Ecto neural progenitor cell (in vitro differentiated cells): ENCODE measurements around the gene HHATL.

Source experiments
- DNase-seq: peaks from one replicate; pipeline ENCODE4 v3.0.0-alpha.2; 2018; ENCODE audit warnings: low spot score

Gene HHATL

GRCh38 chr3:42684632-42685362, 17.8 kb downstream of the HHATL start:
- no peak for DNase-seq

GRCh38 chr3:42683875-42684598, 18.6 kb downstream of the HHATL start:
- no peak for DNase-seq

- DNase-seq, result no peak
Measured at GRCh38 chr3:42682301-42683070, 20.1 kb downstream of the HHATL start.

GRCh38 chr3:42681361-42682038, 21.1 kb downstream of the HHATL start:
- DNase-seq, result no peak

- DNase-seq, result no peak
Measured at GRCh38 chr3:42680806-42681205, 21.8 kb downstream of the HHATL start.

GRCh38 chr3:42680271-42680670, 22.3 kb downstream of the HHATL start:
- no peak for DNase-seq

- DNase-seq, result no peak
Measured at GRCh38 chr3:42678447-42678846, 24.2 kb downstream of the HHATL start.

GRCh38 chr3:42675909-42676308, 26.7 kb downstream of the HHATL start:
- no peak for DNase-seq

- no peak for DNase-seq
Measured at GRCh38 chr3:42674146-42674545, 28.5 kb downstream of the HHATL start.

GRCh38 chr3:42673082-42673481, 29.5 kb downstream of the HHATL start:
- no peak for DNase-seq

GRCh38 chr3:42672515-42672914, 30.1 kb downstream of the HHATL start:
- DNase-seq, result no peak

- DNase-seq, result no peak
Measured at GRCh38 chr3:42670670-42671069, 31.9 kb downstream of the HHATL start.

- no peak for DNase-seq
Measured at GRCh38 chr3:42670051-42670576, 32.5 kb downstream of the HHATL start.

- DNase-seq, result no peak
Measured at GRCh38 chr3:42668793-42669217, 33.8 kb downstream of the HHATL start.

GRCh38 chr3:42668413-42668760, 34.2 kb downstream of the HHATL start:
- no peak for DNase-seq

- no peak for DNase-seq
Measured at GRCh38 chr3:42667523-42668412, 34.8 kb downstream of the HHATL start.

GRCh38 chr3:42667096-42667522, 35.5 kb downstream of the HHATL start:
- DNase-seq, result no peak

- no peak for DNase-seq
Measured at GRCh38 chr3:42666577-42666998, 36.0 kb downstream of the HHATL start.

- no peak for DNase-seq
Measured at GRCh38 chr3:42666022-42666421, 36.6 kb downstream of the HHATL start.

GRCh38 chr3:42665050-42665878, 37.3 kb downstream of the HHATL start:
- DNase-seq, result no peak
